ENCODE results near the gene PYGB.

DNA sequence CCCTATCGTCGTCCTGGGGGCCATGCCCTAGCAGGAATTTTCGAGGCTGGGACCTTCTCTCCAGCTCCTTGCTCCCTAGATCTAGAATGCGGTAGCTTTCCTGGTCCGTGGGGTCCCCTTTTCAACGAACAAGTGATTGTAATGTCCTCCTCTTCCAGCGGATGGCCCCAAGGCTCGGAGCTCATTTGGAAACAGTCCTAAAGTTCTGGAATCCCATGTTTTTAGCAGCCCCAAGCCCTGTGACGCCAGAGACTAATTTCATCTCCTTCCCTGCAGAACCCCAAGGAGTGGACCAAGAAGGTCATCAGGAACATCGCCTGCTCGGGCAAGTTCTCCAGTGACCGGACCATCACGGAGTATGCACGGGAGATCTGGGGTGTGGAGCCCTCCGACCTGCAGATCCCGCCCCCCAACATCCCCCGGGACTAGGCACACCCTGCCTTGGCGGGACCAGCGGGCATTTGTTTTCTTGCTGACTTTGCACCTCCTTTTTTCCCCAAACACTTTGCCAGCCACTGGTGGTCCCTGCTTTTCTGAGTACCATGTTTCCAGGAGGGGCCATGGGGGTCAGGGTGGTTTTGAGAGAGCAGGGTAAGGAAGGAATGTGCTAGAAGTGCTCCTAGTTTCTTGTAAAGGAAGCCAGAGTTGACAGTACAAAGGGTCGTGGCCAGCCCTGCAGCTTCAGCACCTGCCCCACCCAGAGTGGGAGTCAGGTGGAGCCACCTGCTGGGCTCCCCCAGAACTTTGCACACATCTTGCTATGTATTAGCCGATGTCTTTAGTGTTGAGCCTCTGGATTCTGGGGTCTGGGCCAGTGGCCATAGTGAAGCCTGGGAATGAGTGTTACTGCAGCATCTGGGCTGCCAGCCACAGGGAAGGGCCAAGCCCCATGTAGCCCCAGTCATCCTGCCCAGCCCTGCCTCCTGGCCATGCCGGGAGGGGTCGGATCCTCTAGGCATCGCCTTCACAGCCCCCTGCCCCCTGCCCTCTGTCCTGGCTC, 48.5 kb downstream of the PYGB start:
- TF ChIP-seq TAF1 (IDR thresholded peaks at IDR 0.05; ENCODE audit: low read depth, low read length) (no peak), POLR2AphosphoS5 (IDR thresholded peaks at IDR 0.05; ENCODE audit: low read depth, low read length) (no peak), POLR2A (IDR thresholded peaks at IDR 0.05; ENCODE audit: low read depth, low read length) (no peak), PAX5 (IDR thresholded peaks at IDR 0.05; ENCODE audit: insufficient read depth, low read length, severe bottlenecking) (no peak), SPI1 (IDR thresholded peaks at IDR 0.05; ENCODE audit: low read depth, low read length) (no peak), POU2F2 (IDR thresholded peaks at IDR 0.05; ENCODE audit: low read depth, low read length) (no peak)
